Renal pelvis (tissue), 4 donors: ENCODE data around the gene UBE2H. TPM values are rescaled to one million over a fixed set of nuclear protein-coding genes. Genes with fewer than 3 reads are reported as not detected.

Experiments
- DNase-seq: peaks from one replicate; pipeline ENCODE4 v3.0.0-alpha.2; 2013
- polyA plus RNA-seq, 3 donors: library from polyadenylated mRNA; unstranded; fragments of 120-200 nt; gene quantifications; one replicate each; pipeline ENCODE4 v1.2.1, GENCODE V29; 2013; ENCODE audit not compliant: insufficient read length in 3 of 3

UBE2H gene
- polyA plus RNA-seq, 3 donors = 103 to 114 (median 104) TPM

- no peak for DNase-seq
Observed at GRCh38 chr7:129792721-129793120, 160.0 kb downstream of the UBE2H start.

GRCh38 chr7:129790136-129790535 is 162.6 kb downstream of the UBE2H start:
- DNase-seq = no peak

- DNase-seq = no peak
Observed at GRCh38 chr7:129789652-129790051, 163.1 kb downstream of the UBE2H start.

GRCh38 chr7:129789000-129789399 is 163.8 kb downstream of the UBE2H start:
- no peak for DNase-seq

- DNase-seq = no peak
Observed at GRCh38 chr7:129786825-129787563, 165.8 kb downstream of the UBE2H start.

- DNase-seq = no peak
Observed at GRCh38 chr7:129785685-129786514, 166.9 kb downstream of the UBE2H start.

- DNase-seq = no peak
Observed at GRCh38 chr7:129784783-129785684, 167.7 kb downstream of the UBE2H start.

GRCh38 chr7:129784437-129784782 is 168.3 kb downstream of the UBE2H start:
- no peak for DNase-seq

- DNase-seq = no peak
Observed at GRCh38 chr7:129783584-129783919, 169.2 kb downstream of the UBE2H start.

GRCh38 chr7:129782818-129783583 is 169.8 kb downstream of the UBE2H start:
- no peak for DNase-seq

GRCh38 chr7:129781928-129782817 is 170.6 kb downstream of the UBE2H start:
- DNase-seq = no peak

GRCh38 chr7:129780974-129781927 is 171.5 kb downstream of the UBE2H start:
- no peak for DNase-seq

Other genes with a start within 250 kb of the UBE2H start
- gene ZC3HC1, start 98.4 kb upstream of the UBE2H start, polyA plus RNA-seq = 10 to 100 TPM; 31.7 to 37.8 (median 37.7) TPM
- gene KLHDC10, start 117.6 kb upstream of the UBE2H start, polyA plus RNA-seq = 10 to 100 TPM; 41.9 to 53.6 (median 53.0) TPM